Activated T-cell treated with anti-CD3 and anti-CD28 coated beads for 48 hours (primary cell): ENCODE data around the gene NEDD9.

ENCODE experiments used
- DNase-seq: peaks from one replicate; pipeline ENCODE4 v3.0.0-alpha.2; 2020; ENCODE audit warnings: low read depth

Gene NEDD9

DNA sequence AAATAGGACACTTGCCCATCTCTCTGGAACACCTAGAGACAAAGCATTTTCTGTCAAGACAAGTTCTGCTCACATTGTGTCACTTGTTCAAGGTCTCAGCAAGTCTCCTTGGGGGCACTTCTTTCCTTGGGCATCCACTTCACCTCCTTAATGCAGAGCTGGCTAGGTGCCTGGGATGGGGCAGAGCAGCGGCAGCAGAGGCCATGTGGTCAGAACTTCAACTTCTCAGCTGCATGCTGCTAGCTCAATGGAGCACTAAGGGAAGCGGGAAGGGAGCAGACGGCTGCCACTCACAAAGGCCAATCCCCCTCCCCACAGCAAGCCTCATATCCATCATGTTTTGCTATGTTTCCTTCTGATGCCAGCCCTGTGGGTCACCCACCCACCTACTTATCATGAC, 31.5 kb downstream of the NEDD9 start:
- no peak for DNase-seq

DNA sequence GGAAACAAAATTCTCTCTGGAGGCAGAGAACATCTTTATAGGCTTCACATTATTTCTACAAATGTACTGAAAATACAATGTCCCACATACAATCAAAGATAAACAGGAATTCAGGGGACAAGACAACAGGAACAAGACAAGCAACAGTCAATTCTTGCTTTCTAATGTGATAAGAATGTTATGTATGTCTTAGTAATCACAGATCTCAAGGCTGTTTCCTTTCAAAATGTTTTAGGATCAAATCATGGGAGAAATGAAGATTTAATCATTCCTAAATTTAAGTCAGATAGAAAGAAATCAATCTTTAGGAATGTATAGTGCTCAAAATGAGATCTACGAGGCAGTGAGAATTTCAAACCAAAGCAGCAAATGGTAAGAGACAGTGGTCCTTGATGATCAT, 32.1 kb downstream of the NEDD9 start:
- no peak for DNase-seq

DNA sequence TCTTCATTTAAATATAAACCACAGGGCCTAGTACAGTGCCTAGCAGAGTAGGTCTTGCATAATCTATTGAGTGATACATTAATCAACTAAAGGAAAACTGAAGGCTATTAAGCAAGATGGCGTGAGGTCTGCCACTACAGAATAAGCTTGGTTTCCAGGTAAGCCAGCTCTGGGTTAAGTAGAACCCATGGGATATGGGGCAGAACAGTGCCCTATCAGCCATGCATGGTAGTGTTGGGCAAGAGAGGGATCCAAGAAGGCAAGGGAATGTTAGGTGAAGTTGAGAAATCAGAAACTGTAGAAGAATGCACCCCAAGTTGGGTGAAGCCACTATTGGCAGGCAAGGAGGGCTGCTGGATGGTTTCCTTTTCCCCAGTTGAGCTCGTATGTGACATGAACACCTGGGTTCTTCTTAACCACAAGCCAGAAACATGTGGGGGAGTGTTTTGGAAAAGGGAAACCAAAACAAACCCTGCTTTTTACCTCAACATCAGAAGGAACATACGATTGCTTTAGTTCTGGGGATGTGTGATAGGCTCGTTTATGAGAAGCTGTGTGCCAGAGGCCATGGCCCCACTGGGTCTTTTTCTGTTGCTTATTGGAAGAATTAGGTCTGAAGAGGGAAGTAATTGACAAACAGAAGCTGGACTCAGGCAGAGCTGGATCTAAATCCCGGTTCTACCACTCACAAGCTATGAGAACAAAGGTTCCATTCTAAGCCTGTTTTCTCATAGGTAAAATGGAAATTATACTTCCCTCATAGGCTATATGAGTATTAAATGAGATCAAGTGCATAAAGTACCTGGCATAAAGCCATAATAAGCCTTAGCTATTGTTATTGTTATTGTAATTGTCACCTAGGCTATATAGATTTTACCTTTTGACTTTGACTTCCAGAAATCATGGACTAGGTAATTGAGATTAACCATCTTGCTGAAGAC, 33.5 kb downstream of the NEDD9 start:
- DNase-seq, result no peak

DNA sequence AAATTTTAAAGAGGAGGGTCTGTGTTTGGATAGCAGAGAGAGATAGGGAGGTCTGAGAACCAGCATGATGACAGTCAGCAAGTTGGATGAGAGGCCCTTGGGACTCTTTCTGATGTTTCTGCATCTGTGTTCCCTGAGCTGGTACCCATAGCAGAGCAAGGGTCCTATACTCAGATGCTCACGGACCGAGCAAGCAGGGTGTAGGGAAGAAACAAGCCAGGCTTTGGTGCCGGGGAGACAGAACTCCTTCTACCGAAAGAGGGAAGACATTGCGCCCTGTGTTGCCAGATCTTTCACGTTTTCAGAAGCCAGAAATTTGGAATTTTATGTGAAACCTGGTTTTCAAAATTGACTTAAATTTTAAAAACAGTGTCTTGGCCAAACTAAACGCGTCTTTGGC, 34.6 kb downstream of the NEDD9 start:
- no peak for DNase-seq

DNA sequence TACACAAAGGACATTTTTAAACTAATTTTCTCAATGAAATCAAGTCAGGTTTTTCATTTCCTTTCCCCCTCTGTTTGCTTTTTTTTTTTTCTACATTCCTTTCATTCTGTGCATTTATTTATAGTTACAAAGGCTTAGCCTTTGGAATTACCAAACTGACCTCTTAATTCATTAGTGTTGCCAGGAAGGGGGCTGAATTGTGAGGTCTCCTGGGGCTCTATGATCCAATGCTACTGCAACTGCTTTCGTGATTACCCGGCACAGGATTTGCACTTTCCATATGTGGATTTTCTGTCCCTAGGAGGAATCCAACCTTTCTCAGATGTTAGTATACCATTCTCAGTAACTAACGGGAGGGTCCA, 35.3 kb downstream of the NEDD9 start:
- no peak for DNase-seq

DNA sequence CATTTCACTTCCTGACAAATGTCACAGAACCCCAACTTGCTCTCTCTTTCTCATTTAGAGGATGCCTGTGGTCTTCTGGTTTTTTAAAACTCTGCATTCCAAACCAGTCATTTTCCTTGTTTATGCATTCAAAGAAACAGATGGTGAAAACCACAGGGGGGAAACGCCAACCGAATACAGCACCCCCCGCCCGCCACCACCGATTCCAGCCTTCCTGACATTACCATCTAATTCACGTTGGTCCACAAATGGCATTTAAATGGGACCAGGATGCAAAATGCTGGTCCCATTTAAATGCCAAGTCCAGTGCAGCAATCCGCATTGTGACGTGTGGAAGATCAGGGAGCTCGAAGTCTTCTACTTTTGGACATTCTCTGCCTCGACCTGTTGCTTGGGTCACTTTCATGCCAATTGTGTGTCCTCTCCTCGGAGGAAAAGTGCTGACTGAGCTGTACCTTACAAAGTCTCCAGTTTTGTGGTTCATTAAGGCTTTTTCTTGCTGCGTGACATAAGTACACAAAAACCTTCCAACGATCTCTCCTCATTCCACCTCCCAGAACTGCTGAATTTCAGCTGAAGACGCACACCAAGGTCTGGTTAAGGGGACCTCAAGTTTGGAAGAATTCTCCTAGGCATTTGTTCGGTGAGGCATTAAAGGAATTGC, 35.8 kb downstream of the NEDD9 start:
- DNase-seq, result no peak

DNA sequence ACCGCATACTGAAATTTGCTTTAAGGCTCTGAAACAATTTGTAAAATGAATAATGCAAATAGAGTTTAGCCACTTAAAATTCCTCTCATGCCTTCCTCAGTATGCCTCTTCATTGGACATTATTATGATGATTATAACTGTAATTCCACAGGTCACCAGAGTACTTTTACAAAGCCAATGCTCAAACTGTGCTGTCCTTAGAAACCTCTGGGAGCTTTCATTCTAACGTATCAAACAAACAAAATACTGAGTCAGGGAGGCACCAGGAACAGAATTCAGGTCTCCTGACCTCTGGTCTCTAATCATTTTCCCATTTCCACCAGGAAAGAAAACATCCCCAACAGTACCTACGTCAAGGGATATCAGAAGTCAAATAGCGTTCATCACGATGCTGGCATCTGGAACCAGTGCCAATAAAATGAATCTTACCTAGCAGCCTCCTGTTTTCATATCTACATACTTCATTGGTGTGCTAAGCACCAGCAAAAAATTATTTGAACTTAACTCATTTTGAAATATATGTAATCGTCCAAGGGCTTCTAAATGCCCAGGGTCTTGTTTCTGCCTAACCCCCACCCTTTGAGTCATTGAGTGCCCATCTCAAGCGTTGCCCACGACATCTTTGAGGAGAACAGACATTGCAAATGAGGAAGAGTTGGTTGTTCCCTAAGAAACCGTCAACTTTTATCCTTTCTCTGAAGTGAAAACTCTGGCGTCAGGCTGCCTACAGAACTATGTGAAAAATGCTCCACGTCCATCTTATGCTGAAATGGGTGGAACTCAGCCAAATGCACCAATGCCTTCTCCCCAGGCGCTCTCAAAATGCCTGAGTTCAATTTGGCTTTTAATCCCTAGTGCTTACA, 37.9 kb downstream of the NEDD9 start:
- no peak for DNase-seq

DNA sequence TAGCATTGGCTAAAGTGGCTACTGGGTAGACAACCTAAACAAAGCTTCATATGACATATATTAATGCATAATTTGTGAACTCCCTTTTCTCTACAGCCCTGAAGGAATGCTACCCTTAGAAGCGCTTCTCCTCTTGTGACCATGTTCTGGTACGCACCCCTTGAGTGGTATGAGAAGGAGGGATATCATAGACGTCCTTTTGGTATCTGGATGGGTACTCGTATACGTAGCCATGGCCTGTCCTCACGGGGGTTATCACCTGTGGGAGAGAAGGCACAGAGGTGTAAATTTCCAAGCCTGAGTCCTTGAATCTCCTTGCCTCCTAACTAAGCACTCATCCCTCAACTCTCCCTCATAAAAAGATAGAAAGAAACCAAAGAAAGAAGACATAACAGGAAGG, 39.0 kb downstream of the NEDD9 start:
- no peak for DNase-seq

DNA sequence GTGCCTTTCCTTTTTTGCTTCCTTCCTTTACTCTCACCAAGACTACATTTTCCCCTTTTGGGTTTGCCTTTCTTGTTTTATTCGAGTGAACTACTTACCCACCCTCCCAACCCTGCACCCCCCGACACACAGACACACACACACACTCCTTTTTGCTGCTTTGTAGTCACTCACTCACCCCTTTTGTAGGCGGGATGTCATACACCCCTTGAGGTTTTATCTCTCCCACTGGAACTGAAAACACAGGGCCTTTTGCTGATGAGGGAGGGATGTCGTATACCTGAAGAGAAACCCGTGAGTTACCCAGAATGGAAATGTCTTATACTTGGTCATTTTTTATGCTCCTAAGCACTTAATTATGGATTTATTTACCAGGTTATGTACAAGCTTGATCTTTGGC, 40.3 kb downstream of the NEDD9 start:
- DNase-seq, result no peak

DNA sequence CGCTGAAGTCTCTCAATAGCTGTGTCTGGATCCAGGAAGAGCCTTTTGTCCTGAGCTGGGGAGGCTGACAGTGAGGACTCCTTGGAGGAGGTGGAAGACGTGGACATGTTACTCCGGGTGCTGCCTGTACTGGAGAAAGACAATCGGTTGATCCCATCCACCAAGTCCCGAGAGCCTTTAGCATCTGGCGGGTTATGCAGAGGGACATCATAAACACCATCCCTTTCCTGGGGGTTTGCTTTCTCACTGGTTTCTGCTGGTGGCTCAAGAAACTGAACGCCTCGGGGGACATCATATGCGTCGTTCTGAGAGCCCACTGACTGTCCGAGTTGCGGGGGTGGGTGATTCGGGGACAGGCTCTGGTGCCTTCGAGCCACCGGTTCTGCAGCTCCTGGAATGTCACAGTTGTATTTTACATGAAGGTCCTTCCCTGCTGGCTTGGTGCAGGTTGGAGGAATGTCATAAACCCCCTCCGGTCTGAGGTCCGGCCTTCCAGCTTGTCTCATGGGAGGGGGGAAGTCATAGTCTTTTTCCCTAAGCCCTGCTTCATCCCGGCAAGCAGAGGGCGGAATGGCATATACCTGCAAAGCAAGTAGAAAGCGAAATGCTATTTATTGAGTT, 41.7 kb downstream of the NEDD9 start:
- no peak for DNase-seq

DNA sequence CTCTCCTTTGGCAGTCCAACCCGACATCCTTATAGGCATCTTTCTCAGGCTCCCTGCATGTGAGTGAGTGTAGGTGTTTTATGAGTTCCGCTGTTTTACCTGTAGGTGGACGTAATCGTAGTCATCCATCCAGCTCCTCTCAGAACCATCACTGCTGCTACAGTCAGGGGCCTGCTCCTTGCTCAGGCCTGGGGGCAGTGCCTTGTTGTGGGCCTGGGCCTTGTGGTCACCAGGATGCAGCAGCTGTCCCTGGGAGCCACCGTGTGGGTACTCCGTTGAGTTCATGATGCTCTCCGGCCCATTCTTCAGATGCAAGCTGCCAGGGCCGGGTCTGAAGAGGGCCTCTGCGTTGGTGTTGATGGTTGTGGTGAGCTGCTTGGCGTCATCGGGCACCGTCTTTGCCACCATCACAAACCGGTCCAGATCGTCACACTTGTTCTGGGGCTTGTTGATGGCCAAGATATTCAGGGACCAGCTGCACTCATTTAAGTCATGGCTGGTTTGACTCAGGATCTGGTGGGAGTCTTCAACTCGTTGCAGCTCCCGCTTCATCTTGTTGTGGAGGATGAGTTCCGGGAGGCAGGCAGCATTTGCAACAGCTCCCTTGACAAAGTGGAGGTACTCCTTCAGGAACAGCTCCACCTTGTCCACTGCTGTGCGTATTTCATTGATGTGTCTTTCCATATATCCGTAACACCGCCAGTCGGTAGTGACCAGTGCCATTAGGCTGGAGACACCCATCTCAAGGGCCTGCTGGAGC, 42.4 kb downstream of the NEDD9 start:
- no peak for DNase-seq

DNA sequence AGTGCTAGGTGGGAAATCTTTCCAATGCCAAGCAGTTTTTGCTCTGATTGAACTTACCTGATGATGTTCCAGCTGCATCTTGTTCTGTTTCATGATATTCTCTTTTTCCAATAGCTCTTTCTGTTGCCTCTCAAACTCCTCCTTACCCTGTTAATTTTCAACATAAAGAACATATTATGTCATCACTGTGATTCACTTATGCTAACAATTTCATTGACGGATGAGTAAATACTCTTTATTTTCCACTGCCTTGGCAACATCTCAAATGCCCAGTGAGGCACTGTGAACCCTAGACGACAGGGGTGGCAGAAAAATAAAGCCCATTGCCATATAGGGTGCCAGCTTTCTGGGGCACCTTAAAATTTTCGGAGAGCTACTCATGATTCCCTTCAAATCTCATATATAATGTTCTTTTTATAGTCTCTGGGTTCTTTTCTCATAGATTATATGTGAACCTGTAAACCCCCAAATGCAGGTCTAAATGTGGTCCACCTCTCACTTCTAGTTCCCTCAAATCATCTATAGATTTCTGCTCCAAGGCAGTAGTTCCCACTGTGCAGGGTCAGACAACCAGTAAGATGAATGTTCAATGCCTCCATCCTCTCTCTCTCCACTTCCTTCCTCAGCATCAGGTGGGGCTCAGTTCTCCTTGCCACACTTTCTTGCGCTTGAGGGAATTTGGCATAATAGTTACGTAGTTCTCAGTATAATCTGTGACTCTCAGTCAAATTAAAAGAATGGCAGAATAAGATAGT, 44.1 kb downstream of the NEDD9 start:
- no peak for DNase-seq

DNA sequence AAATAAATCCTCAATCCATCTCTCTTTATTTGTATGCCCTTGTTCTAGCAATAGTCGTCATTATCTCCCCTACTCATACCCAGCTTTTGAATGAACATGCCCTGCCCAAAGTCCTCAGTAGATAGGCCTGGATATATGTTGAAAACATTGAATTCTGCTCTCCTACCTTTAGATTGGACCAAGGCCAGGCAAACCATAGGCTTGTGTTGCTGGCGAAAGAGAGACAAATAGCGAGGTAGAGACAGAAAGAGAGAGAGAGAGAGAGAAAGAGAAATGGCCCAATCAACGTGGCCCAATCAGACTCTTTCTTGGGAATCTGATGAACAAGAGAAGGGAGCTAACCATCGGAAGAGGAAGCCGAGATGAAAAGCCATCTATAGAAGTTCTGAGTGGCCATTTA, 45.2 kb downstream of the NEDD9 start:
- no peak for DNase-seq

DNA sequence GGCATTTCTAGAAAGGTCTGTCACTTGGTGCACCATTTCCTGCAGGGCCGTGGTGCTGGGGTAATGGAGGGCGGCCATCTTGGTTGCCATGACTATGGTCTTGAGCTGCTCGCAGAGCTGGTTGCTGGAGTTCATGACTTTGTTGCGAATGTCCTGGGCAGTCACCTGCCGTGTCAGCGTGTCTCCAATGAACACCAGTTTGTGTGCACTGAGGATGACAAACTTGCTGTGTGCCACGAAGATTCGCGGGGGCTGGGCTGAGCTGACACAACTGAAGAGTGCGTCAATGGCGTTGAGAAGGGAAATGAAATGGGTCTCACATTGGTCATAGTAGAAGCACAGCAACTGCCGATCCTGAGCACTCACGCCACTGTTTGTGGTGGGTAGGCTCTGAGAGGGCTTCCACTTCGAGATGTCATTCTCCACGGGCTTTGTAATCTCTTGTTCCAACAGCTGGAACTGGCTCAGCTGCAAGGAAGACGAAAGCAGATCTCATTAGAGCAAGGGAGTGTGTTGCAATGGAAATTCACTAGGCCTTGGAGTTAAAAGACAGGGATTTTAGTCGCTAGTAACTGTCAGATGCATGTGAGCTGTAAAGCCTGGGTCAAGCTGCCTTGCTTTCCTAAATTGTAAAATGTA, 47.1 kb downstream of the NEDD9 start:
- no peak for DNase-seq

DNA sequence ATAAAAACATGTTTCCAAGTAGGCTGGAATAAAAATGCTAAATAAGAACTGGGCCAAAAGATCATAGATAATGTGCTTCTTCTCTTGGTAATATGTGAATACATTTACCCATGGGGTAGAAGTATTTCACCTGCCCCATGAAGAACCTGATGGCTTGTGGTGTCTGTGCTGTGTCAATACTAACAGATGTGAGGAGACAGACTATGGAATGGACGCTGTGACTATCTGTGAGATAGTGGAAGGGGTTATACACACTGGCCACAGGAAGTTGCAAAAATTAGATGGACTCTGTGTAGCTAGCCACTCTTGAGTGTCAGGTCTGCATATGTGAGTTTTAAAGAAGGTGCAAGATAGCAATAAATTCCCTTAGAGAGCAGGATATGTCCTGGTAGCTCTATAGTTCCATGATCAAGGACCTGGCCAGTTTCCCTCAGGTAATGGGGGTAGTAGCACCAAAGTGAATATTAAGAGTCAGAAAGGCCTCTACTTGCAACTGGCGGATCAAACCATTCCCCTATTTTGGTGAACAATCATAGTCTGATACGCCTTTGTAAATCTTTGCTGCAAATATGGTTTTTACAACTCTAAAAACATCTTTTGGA, 48.6 kb downstream of the NEDD9 start:
- DNase-seq, result no peak

DNA sequence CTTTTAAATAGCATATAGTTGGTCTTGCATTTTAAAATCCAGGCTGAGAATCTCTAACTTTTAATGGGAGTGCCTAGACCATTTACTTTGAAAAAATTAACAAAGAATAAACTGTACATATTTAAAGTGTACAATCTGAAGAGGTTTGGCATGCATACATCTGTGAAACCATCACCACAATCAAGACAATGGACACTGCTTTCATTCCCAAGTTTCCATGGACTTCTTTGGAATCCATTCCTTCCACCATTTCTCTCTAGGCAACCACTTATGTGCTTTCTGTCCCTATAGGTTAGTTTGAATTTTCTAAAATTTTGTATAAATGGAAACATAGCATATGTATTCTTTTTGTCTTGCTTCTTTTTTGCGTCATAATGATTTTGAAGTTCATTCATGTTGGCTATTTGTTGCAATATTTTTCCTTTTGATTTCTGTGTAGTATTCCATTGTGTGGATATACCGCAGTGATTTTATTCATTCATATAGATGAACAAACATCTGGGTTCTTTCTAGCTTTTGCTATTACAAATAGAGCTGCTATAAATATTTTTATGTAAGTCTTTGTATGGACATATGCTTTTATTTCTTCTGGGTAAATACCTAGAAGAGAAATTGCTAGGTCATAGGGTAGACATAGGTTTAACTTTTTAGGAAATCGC, 50.9 kb downstream of the NEDD9 start:
- no peak for DNase-seq

DNA sequence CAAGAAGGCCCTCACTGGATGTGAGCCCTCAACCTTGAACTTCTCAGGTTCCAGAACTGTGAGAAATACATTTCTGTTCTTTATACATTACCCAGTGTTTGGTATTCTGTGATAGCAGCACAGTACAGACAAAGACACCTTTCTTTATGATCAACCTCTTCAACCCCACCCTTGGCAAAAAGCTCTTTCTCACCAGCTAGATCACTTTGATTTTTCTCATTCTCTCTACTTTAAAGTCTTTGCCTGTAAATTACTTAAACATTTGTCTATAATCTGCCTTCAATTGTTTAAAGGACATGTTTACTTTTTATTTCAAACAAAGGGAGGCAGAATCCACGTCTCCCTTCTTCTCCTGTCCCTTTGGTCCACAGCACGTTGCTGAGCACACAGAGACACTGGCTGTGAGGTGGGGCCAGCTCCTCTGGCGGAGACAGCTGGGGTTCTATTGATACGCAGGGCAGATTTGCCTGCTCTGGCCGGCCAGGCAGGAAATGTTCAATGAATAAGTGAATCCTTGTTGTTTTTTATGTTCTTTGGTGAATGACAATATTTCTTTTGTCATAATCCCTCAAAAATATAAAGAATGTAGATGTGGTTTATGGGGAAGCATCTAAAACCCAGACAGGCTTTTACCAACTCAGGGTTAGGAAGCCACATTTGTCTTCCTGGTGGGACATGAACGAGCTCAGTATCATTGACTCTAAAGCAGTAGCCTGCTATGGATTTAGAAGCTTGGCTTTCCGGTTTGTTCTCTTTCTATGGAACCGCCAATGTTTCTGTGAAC, 52.9 kb downstream of the NEDD9 start:
- DNase-seq, result no peak

DNA sequence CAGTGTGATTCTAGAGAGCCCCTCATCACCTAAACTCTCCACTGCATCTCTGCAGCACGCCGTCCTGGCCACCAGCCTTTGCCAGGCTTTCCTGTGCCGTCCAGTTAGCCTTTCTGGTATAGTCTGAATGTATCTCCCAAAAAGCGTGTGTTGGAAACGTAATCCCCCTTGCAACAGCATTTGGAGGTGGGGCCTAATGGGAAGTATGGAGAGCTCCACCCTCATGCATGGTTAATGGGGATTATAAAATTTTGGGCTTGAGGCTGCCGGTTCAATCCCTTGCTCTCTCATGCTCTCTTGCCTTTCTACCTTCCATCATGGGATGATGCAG, 53.4 kb downstream of the NEDD9 start:
- DNase-seq, result no peak

DNA sequence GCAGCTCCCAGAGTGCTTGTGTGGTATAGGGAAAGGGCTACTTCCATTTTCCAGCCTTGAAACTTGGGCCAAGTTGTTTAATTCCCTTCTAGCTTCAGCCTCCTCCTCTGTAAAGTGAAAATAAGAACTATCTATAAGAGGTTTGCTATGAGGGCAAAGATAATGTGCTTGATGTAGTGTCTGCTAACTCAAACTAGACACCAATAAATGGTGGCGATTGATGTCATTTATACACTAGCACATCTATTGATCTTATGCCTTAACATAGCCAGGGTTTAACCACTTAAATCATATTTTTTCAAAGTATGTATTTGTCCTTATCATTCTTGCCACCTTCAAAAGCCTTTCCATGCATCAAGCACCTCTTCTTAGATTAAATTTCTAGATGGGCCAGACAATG, 55.2 kb downstream of the NEDD9 start:
- no peak for DNase-seq
